B cell (primary cell): ENCODE data around the gene YIPF5. TPM values are rescaled to one million over a fixed set of nuclear protein-coding genes. Genes with fewer than 3 reads are reported as not detected.

Experiments used
- ATAC-seq: fragments of 200-7000 bp; cut with Tn5 transposase; one replicate; pipeline ENCODE4 v1.10.0; 2021; ENCODE audit warnings: low read depth, mild to moderate bottlenecking, moderate number of reproducible peaks, moderate library complexity
- CTCF ChIA-PET: fragments of 350-600 bp; sonication (Branson Sonifier 250); formaldehyde crosslinking; loops from one replicate; lab custom pipeline; 2021; ENCODE audit warnings: antibody characterized with exemption, inconsistent platforms; lab: Charles Lee
- POLR2A ChIA-PET: fragments of 350-600 bp; sonication (Branson Sonifier 250); formaldehyde crosslinking; loops from one replicate; lab custom pipeline; 2021; ENCODE audit warnings: antibody characterized with exemption; lab: Charles Lee
- DNase-seq: peaks from one replicate; pipeline ENCODE4 v3.0.0; 2013
- H2AFZ ChIP-seq: 2 replicates; pipeline ENCODE4 v1.6.1; 2012; ENCODE audit warnings: mild to moderate bottlenecking, low read depth, low read length; ENCODE audit not compliant: insufficient read depth, poor library complexity, severe bottlenecking
- H3K27ac ChIP-seq, 2 donors: 1 replicate in 1 of 2; 2 replicates in 1 of 2; pipeline ENCODE4 v1.5.1; 2012 to 2013; ENCODE audit warnings: low read length in 2 of 2, mild to moderate bottlenecking in 2 of 2, moderate library complexity in 1 of 2
- H3K27me3 ChIP-seq, 4 experiments: fragments of 200-600 bp in 1 of 4; sonication (generic) in 1 of 4; replicated peaks in 1 of 4; 1 replicate in 2 of 4; 2 replicates in 2 of 4; pipeline versions ENCODE4 v1.6.1 to v1.7.0; 2013 to 2016; ENCODE audit warnings: low read length in 3 of 4, mild to moderate bottlenecking in 2 of 4, mixed read lengths in 1 of 4, moderate library complexity in 1 of 4; ENCODE audit not compliant: insufficient read depth in 4 of 4, control insufficient read depth in 3 of 4; ENCODE audit errors: control extremely low read depth in 1 of 4
- H3K36me3 ChIP-seq, 2 experiments: replicated peaks in 1 of 2; 1 replicate in 1 of 2; 2 replicates in 1 of 2; pipeline versions ENCODE4 v1.6.1 to v1.7.1; 2013; ENCODE audit warnings: low read length in 1 of 2; ENCODE audit not compliant: insufficient read depth in 2 of 2, control insufficient read depth in 1 of 2; ENCODE audit errors: control extremely low read depth in 1 of 2, extremely low read depth in 1 of 2
- H3K4me1 ChIP-seq, 2 donors: fragments of 200-600 bp in 1 of 2; sonication (generic) in 1 of 2; 1 replicate in 1 of 2; 2 replicates in 1 of 2; pipeline versions ENCODE4 v1.5.1 to v1.6.1; 2013 to 2017; ENCODE audit warnings: low read length in 2 of 2; ENCODE audit not compliant: control insufficient read depth in 2 of 2, insufficient read depth in 2 of 2
- H3K4me2 ChIP-seq: replicated peaks from 2 replicates; pipeline ENCODE3; 2012; ENCODE audit warnings: mild to moderate bottlenecking, low read depth, low read length; ENCODE audit not compliant: poor library complexity, severe bottlenecking
- H3K4me3 ChIP-seq, 5 experiments: fragments of 200-600 bp in 1 of 5; sonication (generic) in 1 of 5; 1 replicate in 3 of 5; 2 replicates in 2 of 5; pipeline versions ENCODE4 v1.5.1 to v1.7.0; 2011 to 2016; ENCODE audit warnings: low read length in 4 of 5, mild to moderate bottlenecking in 4 of 5, low read depth in 2 of 5, control low read depth in 1 of 5, moderate library complexity in 1 of 5; ENCODE audit not compliant: insufficient read depth in 1 of 5; ENCODE audit errors: control extremely low read depth in 1 of 5, extremely low read depth in 1 of 5
- H3K79me2 ChIP-seq: fragments of 200-600 bp; sonication (generic); one replicate; pipeline ENCODE4 v1.6.0; 2016; ENCODE audit warnings: low read length; ENCODE audit not compliant: control insufficient read depth, insufficient read depth
- H3K9ac ChIP-seq: fragments of 200-600 bp; sonication (generic); 2 replicates; pipeline ENCODE4 v1.6.1; 2017; ENCODE audit warnings: mild to moderate bottlenecking, low read length, moderate library complexity
- H3K9me3 ChIP-seq, 3 donors: one replicate each; pipeline versions ENCODE4 v1.6.1 to v1.7.1; 2013; ENCODE audit warnings: low read length in 2 of 3; ENCODE audit not compliant: control insufficient read depth in 2 of 3, insufficient read depth in 1 of 3; ENCODE audit errors: control extremely low read depth in 1 of 3
- H4K20me1 ChIP-seq: 2 replicates; pipeline ENCODE4 v1.6.0; 2012; ENCODE audit warnings: mild to moderate bottlenecking, low read length; ENCODE audit not compliant: insufficient read depth, control insufficient read depth, poor library complexity, severe bottlenecking
- H3K27ac Mint-ChIP-seq: one replicate; pipeline ENCODE4 v1.8.0; 2021; ENCODE audit warnings: mixed read lengths
- H3K27me3 Mint-ChIP-seq: one replicate; pipeline ENCODE4 v1.8.0; 2021; ENCODE audit warnings: mixed read lengths
- H3K4me1 Mint-ChIP-seq: one replicate; pipeline ENCODE4 v1.8.0; 2021; ENCODE audit warnings: mixed read lengths
- H3K4me3 Mint-ChIP-seq: one replicate; pipeline ENCODE4 v1.8.0; 2021; ENCODE audit warnings: mixed read lengths
- H3K9me3 Mint-ChIP-seq: one replicate; pipeline ENCODE4 v1.8.0; 2022; ENCODE audit warnings: mixed read lengths; ENCODE audit not compliant: insufficient read depth
- CTCF ChIP-seq: fragments of 200-600 bp; IDR thresholded peaks from one replicate; pipeline ENCODE4 v1.8.0; 2022; ENCODE audit warnings: antibody characterized with exemption, mild to moderate bottlenecking
- EZH2 ChIP-seq: IDR thresholded peaks from 2 replicates; pipeline ENCODE4 v1.6.1; 2012; ENCODE audit warnings: borderline replicate concordance, low read depth, mild to moderate bottlenecking, moderate library complexity, low read length; ENCODE audit not compliant: insufficient read depth, poor library complexity, severe bottlenecking
- WGBS: methylation state at CpG from one replicate; pipeline ENCODE4 v1.1.5; 2013; ENCODE audit warnings: missing lambda C conversion rate; ENCODE audit not compliant: insufficient coverage; 5-methylcytosine and 5-hydroxymethylcytosine counted together
- intact Hi-C: fragments of 100-400 bp; cut with micrococcal nuclease; formaldehyde crosslinking; loops from one replicate; pipeline ENCODE4 v1.10.0; 2022
- polyA plus RNA-seq: library from polyadenylated mRNA; depleted of rRNA; stranded (reverse); fragments of >200 nt; gene quantifications from 2 replicates; pipeline ENCODE4 v1.2.3, GENCODE V29; 2012
- total RNA-seq, 2 donors: library from RNA; stranded (reverse); fragments of 120-200 nt in 1 of 2; gene quantifications; 1 replicate in 1 of 2; 2 replicates in 1 of 2; pipeline versions ENCODE4 v1.2.3 to v1.2.4, GENCODE V29; 2013 to 2022

Gene YIPF5
- total and polyA plus RNA-seq, 2 donors (not counting 1 experiment from before 2014, with no cell fraction given): 7.2 to 24.0 TPM

GRCh38 chr5:144122081-144122480 lies 48.4 kb downstream of the YIPF5 start:
- ChIA-PET POLR2A (no interaction called here), CTCF (no interaction called here)
- peaks cover 9% of the 10 kb centered on the region for H3K27me3 Mint-ChIP-seq
- no peak overlapping the region for H3K4me3 Mint-ChIP-seq
- no CpG with 5 or more reads among the region's 2 CpGs for WGBS
- H3K36me3 ChIP-seq: no peaks in the 10 kb centered on the region
- no peaks in the 10 kb centered on the region for H4K20me1 ChIP-seq
- ATAC-seq: no peak
- no peak overlapping the region for H3K4me3 ChIP-seq
- H3K27ac Mint-ChIP-seq: no peak overlapping the region
- H3K4me2 ChIP-seq: no peak overlapping the region
- no peaks in the 10 kb centered on the region for H3K9me3 ChIP-seq
- H2AFZ ChIP-seq: no peak overlapping the region
- no peak overlapping the region for H3K9ac ChIP-seq
- TF ChIP-seq EZH2: no peak
- TF ChIP-seq CTCF: no peak
- DNase-seq: no peak
- intact Hi-C loops: no loop called here
- H3K79me2 ChIP-seq: no peaks in the 10 kb centered on the region
- no peak overlapping the region for H3K27ac ChIP-seq
- H3K9me3 Mint-ChIP-seq: peaks cover 2% of the 10 kb centered on the region
- no peaks in the 10 kb centered on the region for H3K4me1 ChIP-seq
- peaks cover 0 to 3% (median 0%) of the 10 kb centered on the region in 4 experiments for H3K27me3 ChIP-seq
- H3K4me1 Mint-ChIP-seq: no peaks in the 10 kb centered on the region

- Histone ChIP-seq H3K9ac (no peak overlapping the region), H3K27me3 (peaks cover 0 to 3% (median 0%) of the 10 kb centered on the region in 4 experiments), H3K27ac (no peak overlapping the region), H2AFZ (no peak overlapping the region), H3K36me3 (no peaks in the 10 kb centered on the region), H3K79me2 (no peaks in the 10 kb centered on the region), H3K9me3 (no peaks in the 10 kb centered on the region), H3K4me2 (no peak overlapping the region), H4K20me1 (no peaks in the 10 kb centered on the region), H3K4me3 (no peak overlapping the region), H3K4me1 (no peaks in the 10 kb centered on the region)
- ChIA-PET POLR2A (no interaction called here), CTCF (no interaction called here)
- TF ChIP-seq EZH2 (no peak), CTCF (no peak)
- Mint-ChIP-seq H3K9me3 (peaks cover 2% of the 10 kb centered on the region), H3K4me3 (no peak overlapping the region), H3K4me1 (no peaks in the 10 kb centered on the region), H3K27ac (no peak overlapping the region), H3K27me3 (peaks cover 9% of the 10 kb centered on the region)
- DNase-seq (no peak), ATAC-seq (no peak)
- WGBS: no CpG with 5 or more reads among the region's 1 CpG
- intact Hi-C loops: no loop called here
Measured at GRCh38 chr5:144121577-144121976, 48.9 kb downstream of the YIPF5 start.
